Measurements from ENCODE around the gene CAB39L. TPM values are rescaled to one million over a fixed set of nuclear protein-coding genes. Genes with fewer than 3 reads are reported as not detected.

Gene CAB39L
- total RNA-seq, 2 donors from 2014 or later: 24.3 to 27.1 TPM

- no peaks in the 10 kb centered on the region for H3K27me3 ChIP-seq
- no peak for DNase-seq (ENCODE audit: low spot score)
- no peaks in the 10 kb centered on the region for H3K36me3 ChIP-seq
- H3K4me1 ChIP-seq: no peaks in the 10 kb centered on the region
- TF ChIP-seq CTCF (IDR thresholded peaks at IDR 0.05): no peak
- no peak overlapping the region for H3K4me3 ChIP-seq
- H3K27ac ChIP-seq: no peak overlapping the region
- H3K9me3 ChIP-seq: no peaks in the 10 kb centered on the region
These were observed 164.0 kb downstream of the CAB39L start for GRCh38 chr13:49279885-49280284.

- TF ChIP-seq CTCF (IDR thresholded peaks at IDR 0.05): no peak
- no peak overlapping the region for H3K27ac ChIP-seq
- no peak overlapping the region for H3K4me3 ChIP-seq
- H3K27me3 ChIP-seq: no peaks in the 10 kb centered on the region
- no peaks in the 10 kb centered on the region for H3K4me1 ChIP-seq
- no peak for DNase-seq (ENCODE audit: low spot score)
- H3K9me3 ChIP-seq: no peaks in the 10 kb centered on the region
- no peaks in the 10 kb centered on the region for H3K36me3 ChIP-seq
These were observed 164.8 kb downstream of the CAB39L start for GRCh38 chr13:49279112-49279511.

GRCh38 chr13:49278211-49278610 lies 165.7 kb downstream of the CAB39L start:
- DNase-seq (ENCODE audit: low spot score): no peak
- no peaks in the 10 kb centered on the region for H3K36me3 ChIP-seq
- no peaks in the 10 kb centered on the region for H3K4me1 ChIP-seq
- no peaks in the 10 kb centered on the region for H3K27me3 ChIP-seq
- TF ChIP-seq CTCF (IDR thresholded peaks at IDR 0.05): no peak
- H3K27ac ChIP-seq: no peak overlapping the region
- no peak overlapping the region for H3K4me3 ChIP-seq
- no peaks in the 10 kb centered on the region for H3K9me3 ChIP-seq

- Histone ChIP-seq H3K27ac (no peak overlapping the region), H3K4me3 (no peak overlapping the region), H3K4me1 (no peaks in the 10 kb centered on the region), H3K27me3 (no peaks in the 10 kb centered on the region), H3K9me3 (no peaks in the 10 kb centered on the region), H3K36me3 (peaks cover 11% of the 10 kb centered on the region)
- TF ChIP-seq CTCF (IDR thresholded peaks at IDR 0.05): no peak
- DNase-seq (ENCODE audit: low spot score): no peak
These were observed 171.6 kb downstream of the CAB39L start for GRCh38 chr13:49272296-49272695.

GRCh38 chr13:49271264-49271663 lies 172.6 kb downstream of the CAB39L start:
- H3K27me3 ChIP-seq: no peaks in the 10 kb centered on the region
- no peak overlapping the region for H3K27ac ChIP-seq
- DNase-seq (ENCODE audit: low spot score): no peak
- peaks cover 11% of the 10 kb centered on the region for H3K36me3 ChIP-seq
- H3K4me1 ChIP-seq: no peaks in the 10 kb centered on the region
- H3K4me3 ChIP-seq: no peak overlapping the region
- H3K9me3 ChIP-seq: no peaks in the 10 kb centered on the region
- TF ChIP-seq CTCF (IDR thresholded peaks at IDR 0.05): no peak

GRCh38 chr13:49265822-49266221 lies 178.0 kb downstream of the CAB39L start:
- no peak overlapping the region for H3K4me3 ChIP-seq
- DNase-seq (ENCODE audit: low spot score): no peak
- no peaks in the 10 kb centered on the region for H3K27me3 ChIP-seq
- H3K36me3 ChIP-seq: peaks cover 37% of the 10 kb centered on the region
- H3K9me3 ChIP-seq: no peaks in the 10 kb centered on the region
- no peak overlapping the region for H3K27ac ChIP-seq
- no peak for TF ChIP-seq CTCF (IDR thresholded peaks at IDR 0.05)
- H3K4me1 ChIP-seq: no peaks in the 10 kb centered on the region

All from right atrium auricular region (tissue), 2 donors.